ENCODE measurements around the gene HDAC1.
"Not testable (repeated sequence)": the region's sequence is repeated elsewhere in the genome, so short reads cannot be mapped to it uniquely, and the experiment has no call there.

Gene HDAC1

DNA sequence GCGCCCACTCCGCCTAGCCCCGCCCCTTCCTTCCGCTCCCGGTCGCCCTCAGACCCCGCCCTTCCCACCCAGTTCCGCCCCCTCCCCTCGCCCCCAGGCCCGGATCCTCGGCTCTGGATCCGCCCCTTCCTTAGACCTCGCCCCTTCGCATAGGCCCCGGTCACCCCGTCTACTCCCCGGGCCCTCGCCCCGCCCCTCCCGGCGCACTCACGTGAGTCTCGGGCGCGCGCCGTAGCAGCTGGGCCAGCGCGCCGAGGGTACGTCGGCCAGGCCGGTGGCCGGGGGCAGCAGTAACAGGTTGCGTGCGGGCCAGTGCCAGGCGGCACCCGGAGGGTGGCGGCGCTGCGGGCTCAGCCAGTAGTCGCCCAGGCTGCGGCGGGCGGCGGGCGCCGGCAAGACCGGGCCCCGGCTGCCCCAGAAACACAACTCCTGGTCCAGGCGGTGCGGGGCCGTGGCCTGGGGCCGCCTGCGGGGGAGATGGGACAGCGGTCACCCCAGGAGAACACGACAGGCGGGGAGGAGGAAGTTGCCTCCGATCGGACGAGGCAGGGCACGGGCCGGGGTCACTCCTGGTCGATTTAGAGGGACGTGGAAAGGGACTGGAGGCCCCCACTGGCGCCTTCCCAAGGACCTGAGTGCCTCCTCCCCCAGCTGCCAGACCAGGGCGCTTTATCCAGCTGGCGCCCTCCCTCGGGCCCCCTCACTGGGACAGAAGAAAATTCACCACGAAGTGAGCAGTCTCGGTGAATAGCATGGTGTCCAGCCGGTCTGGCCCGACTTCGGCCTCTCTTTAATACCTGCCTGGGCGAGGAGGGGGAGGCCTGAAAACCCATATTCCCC, 59.7 kb downstream of the HDAC1 start:
- DNase-seq = peak; percentile 92

DNA sequence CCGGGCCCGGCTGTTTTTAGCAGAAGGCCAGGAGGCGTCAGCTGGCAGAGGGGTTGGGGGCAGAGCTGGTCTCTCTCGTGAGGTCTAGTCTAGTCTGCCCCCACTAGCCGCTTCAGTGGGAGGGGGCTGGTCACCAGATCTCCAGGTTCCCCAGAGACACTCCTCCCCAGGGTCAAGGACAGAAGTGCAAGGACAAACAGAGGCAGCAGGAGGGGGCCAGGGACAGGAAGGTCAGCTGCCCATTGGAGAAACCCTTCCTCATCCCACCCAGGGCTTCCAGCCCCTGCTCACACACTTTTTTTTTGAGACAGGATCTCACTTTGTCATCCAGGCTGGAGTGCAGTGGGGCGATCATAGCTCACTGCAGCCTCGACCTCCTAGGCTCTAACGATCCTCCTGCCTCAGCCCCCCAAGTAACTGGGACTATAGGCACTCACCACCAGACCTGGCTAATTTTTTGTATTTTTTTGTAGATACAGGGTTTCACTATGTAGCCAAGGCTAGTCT, 60.4 kb downstream of the HDAC1 start:
- DNase-seq = no peak

DNA sequence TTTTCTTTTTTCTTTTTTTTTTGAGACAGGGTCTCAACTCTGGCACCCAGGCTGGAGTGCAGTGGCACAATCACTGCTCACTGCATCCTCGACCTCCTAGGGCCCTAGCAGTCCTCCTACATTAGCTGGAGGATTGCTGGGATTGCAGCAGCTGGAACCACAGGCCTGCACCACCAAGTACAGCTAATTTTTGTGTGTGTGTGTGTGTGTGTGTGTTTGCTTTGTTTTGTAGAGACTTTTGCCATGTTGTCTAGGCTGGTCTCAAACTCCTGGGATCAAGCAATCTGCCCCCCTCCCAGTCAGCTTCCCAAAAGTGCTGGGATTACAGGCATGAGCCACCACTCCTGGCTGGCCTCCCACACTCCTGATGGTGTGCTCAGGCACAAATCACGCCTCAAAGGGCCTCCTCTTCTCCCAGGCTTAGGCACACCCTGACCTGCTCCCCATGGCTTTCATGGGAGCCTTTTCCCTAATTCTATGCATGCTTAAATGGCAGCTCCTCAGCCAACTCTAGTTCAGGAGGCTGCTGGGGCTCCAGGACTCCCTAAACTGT, 61.0 kb downstream of the HDAC1 start:
- no peak for DNase-seq

- no peak for DNase-seq
Measured at GRCh38 chr1:32353431-32353830, 61.5 kb downstream of the HDAC1 start.

GRCh38 chr1:32353886-32354570, 62.1 kb downstream of the HDAC1 start:
- DNase-seq = no peak

- not testable (repeated sequence) for DNase-seq
Measured at GRCh38 chr1:32355778-32356177, 63.9 kb downstream of the HDAC1 start.

GRCh38 chr1:32356478-32356877, 64.6 kb downstream of the HDAC1 start:
- DNase-seq = no peak

DNA sequence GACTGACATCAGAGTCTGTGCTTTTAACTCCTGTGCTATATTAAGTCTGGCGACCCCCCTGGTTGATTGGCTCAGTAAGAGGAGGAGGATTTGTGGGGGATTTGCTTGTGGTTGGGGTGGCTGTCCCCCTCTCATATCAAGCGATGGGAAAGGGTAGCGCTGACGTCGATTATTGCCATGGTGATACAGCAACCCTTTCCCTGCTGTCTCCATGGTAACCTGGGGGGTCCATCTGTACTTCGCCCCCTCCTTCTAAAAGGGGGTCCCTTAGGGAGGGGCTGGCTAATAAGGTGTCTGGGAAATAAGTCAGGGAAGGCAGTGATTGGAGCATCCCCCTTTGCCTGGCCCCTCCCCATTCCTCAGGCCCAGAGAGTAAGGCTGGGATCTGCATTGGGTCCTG, 65.7 kb downstream of the HDAC1 start:
- no peak for DNase-seq

GRCh38 chr1:32358435-32358834, 66.6 kb downstream of the HDAC1 start:
- no peak for DNase-seq

GRCh38 chr1:32361308-32361673, 69.4 kb downstream of the HDAC1 start:
- no peak for DNase-seq

- DNase-seq = peak; percentile 35
Measured at GRCh38 chr1:32361674-32362473, 70.0 kb downstream of the HDAC1 start.

GRCh38 chr1:32362474-32363313, 70.8 kb downstream of the HDAC1 start, which contains the start of the genes FAM229A and TSSK3:
Gene FAM229A, minus strand, starts transcription at chr1:32362485. Its CDS starts 394 bp downstream, at chr1:32362091.
Gene TSSK3, plus strand, starts transcription at chr1:32362539. Its CDS starts 163 bp downstream, at chr1:32362702.
- no peak for DNase-seq

DNA sequence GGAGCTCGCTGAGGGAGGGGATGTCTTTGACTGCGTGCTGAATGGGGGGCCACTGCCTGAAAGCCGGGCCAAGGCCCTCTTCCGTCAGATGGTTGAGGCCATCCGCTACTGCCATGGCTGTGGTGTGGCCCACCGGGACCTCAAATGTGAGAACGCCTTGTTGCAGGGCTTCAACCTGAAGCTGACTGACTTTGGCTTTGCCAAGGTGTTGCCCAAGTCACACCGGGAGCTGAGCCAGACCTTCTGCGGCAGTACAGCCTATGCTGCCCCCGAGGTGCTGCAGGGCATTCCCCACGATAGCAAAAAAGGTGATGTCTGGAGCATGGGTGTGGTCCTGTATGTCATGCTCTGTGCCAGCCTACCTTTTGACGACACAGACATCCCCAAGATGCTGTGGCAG, 71.8 kb downstream of the HDAC1 start:
- no peak for DNase-seq

- no peak for DNase-seq
Measured at GRCh38 chr1:32364836-32365235, 73.0 kb downstream of the HDAC1 start.

DNA sequence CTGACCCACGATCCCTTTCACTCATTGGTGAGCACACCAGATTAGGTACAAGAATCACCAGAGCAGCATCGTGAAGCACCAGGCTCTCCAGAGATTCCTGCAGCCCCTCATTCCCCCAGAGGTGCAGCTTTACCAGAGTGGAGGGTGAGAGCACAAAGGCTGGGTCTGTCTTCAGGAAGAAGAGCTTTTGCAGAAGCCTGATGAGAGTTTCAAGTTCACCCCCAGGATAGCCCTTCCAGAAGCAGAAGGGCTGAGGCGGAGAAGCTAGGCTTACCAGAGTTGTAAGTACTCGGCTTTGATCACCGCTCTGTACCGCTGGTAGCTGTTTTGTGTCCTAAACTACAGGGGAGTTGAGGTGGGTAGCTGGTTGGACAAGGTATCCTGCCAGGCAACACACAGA, 73.6 kb downstream of the HDAC1 start:
- no peak for DNase-seq

GRCh38 chr1:32367912-32368635, 76.2 kb downstream of the HDAC1 start:
- DNase-seq = no peak

DNA sequence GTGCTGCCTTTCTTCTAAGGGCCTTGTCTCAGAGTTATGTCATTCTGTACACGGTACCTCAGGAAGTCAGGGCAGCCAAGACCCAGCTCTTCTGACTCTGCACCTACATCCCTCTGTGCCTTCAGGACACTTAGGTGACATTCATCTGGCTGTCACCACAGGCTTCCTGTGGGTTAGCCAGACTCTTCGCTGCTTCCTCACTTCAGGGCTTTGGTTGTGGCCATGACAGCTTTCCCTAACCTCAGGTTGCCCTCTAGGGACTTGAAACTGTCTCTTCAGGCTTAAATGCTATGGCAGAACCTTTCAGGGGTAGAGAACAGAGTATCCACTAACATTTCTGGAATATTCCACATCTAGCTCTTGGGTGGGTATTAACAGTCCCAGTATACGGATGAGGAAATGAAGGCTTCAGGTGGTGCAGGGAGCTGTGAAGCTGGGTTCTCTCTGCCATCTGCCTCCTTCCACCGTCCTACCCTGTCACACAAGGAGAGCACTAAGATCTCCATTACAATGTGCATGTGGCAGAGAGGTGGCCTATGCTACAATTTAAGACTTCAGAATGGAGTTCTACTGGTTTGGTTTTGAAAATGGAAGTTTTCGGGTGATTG, 80.4 kb downstream of the HDAC1 start:
- no peak for DNase-seq

- DNase-seq = no peak
Measured at GRCh38 chr1:32373996-32374592, 82.2 kb downstream of the HDAC1 start.

DNA sequence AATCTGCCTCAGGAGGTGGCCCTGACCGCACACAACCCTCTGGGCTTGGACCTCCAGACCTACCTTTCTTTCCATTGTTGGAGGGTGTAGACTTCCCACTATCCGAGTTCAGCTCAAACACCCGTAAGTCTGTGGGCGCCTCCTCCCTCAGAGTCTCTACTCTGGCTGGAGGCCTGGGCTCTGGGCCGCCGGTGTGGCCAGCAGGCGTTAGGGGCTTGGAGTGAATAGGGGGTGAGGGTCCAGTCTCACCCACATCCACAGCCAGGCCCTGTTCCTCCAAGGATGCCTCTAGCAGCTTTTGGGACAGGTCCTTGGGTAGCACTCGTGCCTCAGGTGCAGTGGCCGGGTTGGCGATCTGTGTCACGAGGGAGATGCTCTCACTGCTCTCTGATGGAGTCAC, 84.3 kb downstream of the HDAC1 start:
- DNase-seq = no peak

DNA sequence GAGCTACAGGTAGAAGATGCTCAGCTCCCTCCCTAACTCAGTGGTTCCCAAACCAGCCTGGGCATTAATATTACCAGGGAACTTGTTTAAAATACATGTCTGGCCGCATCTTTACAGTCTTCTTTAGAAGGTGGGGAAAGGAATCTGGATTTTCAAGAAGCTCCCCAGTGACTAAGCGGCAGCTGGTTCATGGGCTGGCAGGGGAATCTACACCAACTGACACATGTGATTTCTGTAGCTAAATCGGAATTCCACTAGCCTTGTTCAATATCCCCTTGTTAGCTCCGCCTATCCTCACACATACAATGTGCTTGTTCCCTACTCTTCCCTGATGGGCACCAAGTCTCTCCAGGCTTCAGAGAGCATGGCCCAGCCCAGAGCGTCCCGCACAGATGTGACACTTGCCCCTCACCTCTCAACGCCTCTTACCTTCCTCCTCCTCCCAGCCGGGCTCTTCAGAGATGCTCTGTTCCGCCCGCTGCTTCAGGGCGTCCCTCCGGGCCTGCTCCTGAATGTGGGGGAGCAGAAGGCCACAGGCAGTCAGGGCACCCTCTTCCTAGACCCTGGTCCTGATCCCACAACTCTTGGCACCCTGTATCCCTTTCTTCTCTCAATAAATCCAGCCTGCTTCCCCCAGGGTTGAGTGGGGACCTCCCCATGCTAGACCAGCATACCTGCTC, 85.8 kb downstream of the HDAC1 start:
- no peak for DNase-seq

Measured in NCI-H2171 treated with DMSO at 0.1 percent for 48 hours (cell line).